ENCODE results near the gene SYT1.

DNA sequence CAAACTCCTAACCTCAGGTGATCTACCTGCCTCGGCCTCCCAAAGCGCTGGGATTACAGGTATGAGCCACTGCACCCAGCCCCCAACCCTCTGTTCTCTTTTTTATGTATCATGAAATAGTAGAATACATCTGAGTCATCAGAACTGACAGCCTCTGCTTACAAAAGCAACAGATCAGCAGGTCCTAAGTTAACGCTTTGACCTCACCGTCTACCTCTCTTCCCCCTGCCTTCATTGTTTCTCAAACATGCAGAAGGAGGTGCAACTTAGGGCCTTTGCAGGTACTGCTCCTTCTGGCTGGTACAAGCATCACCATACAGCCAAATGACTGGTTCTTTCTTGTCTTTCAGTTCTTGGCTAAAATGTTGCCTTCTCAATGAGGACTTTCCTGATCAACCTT, 577.0 kb downstream of the SYT1 start:
- TF ChIP-seq POLR2A (IDR thresholded peaks at IDR 0.05) (no peak), POLR2AphosphoS5 (IDR thresholded peaks at IDR 0.05) (no peak)
- TF ChIP-seq, protein P1, sequence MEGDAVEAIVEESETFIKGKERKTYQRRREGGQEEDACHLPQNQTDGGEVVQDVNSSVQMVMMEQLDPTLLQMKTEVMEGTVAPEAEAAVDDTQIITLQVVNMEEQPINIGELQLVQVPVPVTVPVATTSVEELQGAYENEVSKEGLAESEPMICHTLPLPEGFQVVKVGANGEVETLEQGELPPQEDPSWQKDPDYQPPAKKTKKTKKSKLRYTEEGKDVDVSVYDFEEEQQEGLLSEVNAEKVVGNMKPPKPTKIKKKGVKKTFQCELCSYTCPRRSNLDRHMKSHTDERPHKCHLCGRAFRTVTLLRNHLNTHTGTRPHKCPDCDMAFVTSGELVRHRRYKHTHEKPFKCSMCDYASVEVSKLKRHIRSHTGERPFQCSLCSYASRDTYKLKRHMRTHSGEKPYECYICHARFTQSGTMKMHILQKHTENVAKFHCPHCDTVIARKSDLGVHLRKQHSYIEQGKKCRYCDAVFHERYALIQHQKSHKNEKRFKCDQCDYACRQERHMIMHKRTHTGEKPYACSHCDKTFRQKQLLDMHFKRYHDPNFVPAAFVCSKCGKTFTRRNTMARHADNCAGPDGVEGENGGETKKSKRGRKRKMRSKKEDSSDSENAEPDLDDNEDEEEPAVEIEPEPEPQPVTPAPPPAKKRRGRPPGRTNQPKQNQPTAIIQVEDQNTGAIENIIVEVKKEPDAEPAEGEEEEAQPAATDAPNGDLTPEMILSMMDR (IDR thresholded peaks at IDR 0.05) = no peak

Measured in upper lobe of left lung (tissue), 4 donors.